AG04449 (cell line): ENCODE measurements around the gene EIF2AK2.

ENCODE experiments used
- CTCF ChIA-PET: fragments of 350-600 bp; formaldehyde crosslinking; extraction: SDS; loops from one replicate; lab custom pipeline; 2021; ENCODE audit warnings: antibody characterized with exemption; lab: Yijun Ruan, JAX
- POLR2A ChIA-PET: fragments of 400-600, 350-600 bp; formaldehyde crosslinking; extraction: SDS; loops from one replicate; lab custom pipeline; 2020; ENCODE audit warnings: antibody characterized with exemption, inconsistent platforms; lab: Yijun Ruan, JAX
- DNase-seq: peaks from one replicate; pipeline ENCODE4 v3.0.0-alpha.2; 2010; ENCODE audit warnings: low read depth, low spot score
- H3K4me3 ChIP-seq: 2 replicates; pipeline ENCODE4 v1.5.1; 2011; ENCODE audit warnings: low read depth, mild to moderate bottlenecking, control low read depth, low read length
- TF ChIP-seq, protein P1 (sequence below): IDR thresholded peaks from one replicate; pipeline ENCODE4 v1.5.1; 2011; ENCODE audit warnings: mild to moderate bottlenecking, moderate library complexity, low read length, control low read depth, inconsistent platforms; ENCODE audit not compliant: insufficient read depth; ENCODE audit errors: missing control alignments

The EIF2AK2 gene

DNA sequence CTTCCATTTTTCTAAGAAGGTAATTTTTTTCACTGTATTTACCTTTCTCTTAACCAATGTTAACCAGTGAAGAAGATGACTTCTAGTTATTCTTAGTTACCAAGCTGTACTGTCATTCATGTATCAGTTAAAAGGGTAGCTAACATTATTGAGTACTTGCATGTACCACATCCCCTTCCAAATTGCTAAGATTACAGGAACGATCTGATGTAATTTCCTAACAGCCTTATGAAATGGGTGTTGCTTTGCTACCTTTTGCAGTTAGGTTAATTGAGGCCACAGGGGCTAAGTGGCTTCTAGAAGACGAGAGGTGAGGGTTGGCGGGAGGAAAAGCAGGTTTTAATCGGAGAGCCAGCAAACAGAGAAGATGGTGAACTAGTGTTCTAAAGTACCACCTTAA lies 33.5 kb upstream of the EIF2AK2 start:
- TF ChIP-seq, protein P1, sequence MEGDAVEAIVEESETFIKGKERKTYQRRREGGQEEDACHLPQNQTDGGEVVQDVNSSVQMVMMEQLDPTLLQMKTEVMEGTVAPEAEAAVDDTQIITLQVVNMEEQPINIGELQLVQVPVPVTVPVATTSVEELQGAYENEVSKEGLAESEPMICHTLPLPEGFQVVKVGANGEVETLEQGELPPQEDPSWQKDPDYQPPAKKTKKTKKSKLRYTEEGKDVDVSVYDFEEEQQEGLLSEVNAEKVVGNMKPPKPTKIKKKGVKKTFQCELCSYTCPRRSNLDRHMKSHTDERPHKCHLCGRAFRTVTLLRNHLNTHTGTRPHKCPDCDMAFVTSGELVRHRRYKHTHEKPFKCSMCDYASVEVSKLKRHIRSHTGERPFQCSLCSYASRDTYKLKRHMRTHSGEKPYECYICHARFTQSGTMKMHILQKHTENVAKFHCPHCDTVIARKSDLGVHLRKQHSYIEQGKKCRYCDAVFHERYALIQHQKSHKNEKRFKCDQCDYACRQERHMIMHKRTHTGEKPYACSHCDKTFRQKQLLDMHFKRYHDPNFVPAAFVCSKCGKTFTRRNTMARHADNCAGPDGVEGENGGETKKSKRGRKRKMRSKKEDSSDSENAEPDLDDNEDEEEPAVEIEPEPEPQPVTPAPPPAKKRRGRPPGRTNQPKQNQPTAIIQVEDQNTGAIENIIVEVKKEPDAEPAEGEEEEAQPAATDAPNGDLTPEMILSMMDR: no peak
- ChIA-PET CTCF (interaction anchor here (0.8 to 2.0 kb wide), 6 partner anchors 12 to 33 kb away, joined by 3 to 15 read pairs (median 4); partner anchors contain the start of gene EIF2AK2), POLR2A (interaction anchor here (1.0 kb wide), 1 partner anchor 23 kb away, joined by 3 read pairs; no protein-coding TSS in a partner anchor)
- H3K4me3 ChIP-seq: no peak overlapping the region
- no peak for DNase-seq

DNA sequence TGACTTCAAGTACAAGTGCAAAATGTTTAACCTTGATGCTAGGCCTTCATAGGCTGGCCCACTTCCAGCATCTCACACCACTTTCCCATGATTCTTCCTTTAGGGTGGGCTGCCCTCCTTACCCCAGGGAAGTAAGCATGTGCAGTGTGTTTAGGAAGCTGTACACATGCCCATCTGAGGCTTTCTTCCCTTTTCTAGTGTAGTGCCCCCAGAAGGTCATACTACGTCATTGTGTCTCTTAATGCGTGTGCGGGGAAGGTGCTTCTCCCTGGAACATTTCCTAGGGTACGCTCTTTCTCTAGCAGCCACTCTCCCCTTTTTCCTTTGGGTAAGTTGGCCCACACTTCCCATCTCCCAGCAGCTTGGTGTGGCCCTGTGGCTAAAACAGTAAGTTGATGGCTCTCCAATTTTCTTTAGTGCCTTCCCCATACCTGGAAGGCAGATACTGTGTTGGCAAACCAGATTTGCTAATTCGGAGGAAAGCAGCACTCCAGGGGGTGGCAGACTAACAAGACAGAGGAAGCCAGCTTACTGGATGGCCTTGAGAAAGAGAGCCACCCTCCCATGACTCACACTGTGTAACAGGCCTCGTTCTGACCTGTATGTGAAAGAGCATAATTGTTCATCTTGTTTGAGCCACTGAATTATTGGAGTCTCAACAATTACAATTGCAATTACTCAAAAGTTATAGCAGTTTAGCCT lies 32.8 kb upstream of the EIF2AK2 start:
- DNase-seq: peak; percentile 75
- CTCF ChIA-PET: interaction anchor here (0.8 to 2.0 kb wide), 6 partner anchors 12 to 32 kb away, joined by 3 to 15 read pairs (median 4); partner anchors contain the start of gene EIF2AK2
- no peak overlapping the region for H3K4me3 ChIP-seq
- TF ChIP-seq, protein P1: no peak
- POLR2A ChIA-PET: interaction anchor here (1.0 kb wide), 1 partner anchor 22 kb away, joined by 3 read pairs; no protein-coding TSS in a partner anchor

DNA sequence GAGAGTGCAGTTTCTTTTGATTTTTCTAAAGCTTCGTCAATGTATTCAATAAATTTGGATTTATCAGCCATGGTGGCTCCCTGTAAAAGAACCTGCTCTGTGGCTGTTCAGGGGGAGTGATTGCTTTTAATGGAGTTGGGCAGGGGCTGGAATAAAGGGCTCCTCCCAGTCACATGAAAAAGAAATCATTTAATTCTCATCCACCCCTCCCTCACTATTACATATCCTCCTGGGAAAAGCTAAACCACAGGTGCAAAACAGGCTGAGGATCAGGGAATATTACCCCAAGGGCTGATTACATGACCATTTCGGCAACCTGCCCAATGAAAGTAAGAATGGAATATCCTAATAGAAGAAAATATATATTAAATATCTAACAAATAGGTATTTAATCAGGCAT lies 31.8 kb upstream of the EIF2AK2 start, which contains the start of gene SULT6B1:
TSS of gene SULT6B1 (minus strand) at position 101 of the 400 bp plus-strand sequence. CDS start at position 71, 30 bp downstream.
- no peak for DNase-seq
- no peak within 1 kb of the TSS for H3K4me3 ChIP-seq
- ChIA-PET POLR2A (no interaction called here), CTCF (interaction anchor here (1.6 to 2.0 kb wide), 2 partner anchors 11 to 20 kb away, joined by 5 to 15 read pairs; no protein-coding TSS in a partner anchor)
- TF ChIP-seq, protein P1: no peak

DNA sequence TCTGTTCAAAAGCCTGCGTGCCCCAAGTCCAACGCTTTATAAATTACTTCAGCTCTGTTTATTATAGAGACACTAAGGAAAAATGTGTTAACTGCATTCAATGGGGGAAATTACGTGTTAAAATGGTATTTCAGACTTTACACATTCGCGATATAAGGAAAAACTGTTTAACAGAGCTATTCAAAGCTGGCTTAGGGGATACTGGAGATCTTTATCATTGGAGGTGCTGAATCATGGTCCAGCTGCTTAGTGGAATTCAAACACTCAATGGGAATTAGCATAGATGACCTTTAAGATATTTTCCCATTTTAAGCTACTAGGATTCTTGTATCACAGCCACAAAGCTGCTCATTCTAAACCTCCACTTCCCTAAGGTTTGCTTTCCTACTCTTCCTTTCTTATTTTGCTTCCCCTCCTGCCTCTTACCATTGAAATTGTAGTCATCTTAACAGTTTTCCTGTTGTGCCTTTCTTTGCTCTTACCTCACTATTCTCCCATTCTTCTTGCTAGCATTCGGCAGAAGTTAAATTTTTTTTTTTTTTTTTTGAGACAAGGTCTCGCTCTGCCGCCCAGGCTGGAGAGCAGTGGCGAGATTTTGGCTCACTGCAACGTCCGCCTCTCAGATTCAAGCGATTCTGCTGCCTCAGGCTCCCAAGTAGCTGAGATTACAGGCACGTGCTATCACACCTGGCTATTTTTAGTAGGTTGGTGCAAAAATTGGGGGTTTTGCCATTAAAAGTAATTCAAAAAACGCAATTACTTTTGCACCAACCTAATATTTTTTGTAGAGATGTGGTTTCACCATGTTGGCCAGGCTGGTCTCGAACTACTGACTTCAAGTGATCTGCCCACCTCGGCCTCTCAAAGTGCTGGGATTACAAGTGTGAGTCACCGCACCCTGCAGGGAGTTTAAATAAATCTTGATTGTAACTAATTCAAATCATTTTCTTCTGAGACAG lies 25.2 kb upstream of the EIF2AK2 start:
- CTCF ChIA-PET: interaction anchor here (4.8 kb wide), 1 partner anchor 13 kb away, joined by 54 read pairs; no protein-coding TSS in a partner anchor
- POLR2A ChIA-PET: interaction anchor here (0.9 kb wide), 1 partner anchor 25 kb away, joined by 4 read pairs; the partner anchor contains the start of gene EIF2AK2
- peak; percentile 38 for DNase-seq
- TF ChIP-seq, protein P1: no peak
- no peak overlapping the region for H3K4me3 ChIP-seq

DNA sequence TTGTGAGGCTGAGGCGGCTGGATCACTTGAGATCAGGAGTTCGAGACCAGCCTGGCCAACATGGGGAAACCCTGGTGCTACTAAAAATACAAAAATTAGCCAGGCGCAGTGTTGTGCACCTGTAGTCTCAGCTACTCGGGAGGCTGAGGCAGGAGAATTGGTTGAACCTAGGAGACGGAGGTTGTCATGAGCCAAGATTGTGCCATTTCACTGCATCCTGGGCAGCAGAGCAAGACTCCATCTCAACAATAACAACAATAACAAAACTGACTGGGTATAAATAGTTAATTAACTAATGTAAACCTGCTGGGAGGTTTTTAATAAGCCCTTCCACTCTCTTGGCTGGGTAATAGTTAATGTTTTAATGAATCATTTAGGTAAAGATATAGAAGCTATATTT lies 23.9 kb upstream of the EIF2AK2 start:
- ChIA-PET CTCF (interaction anchor here (4.8 kb wide), 1 partner anchor 12 kb away, joined by 54 read pairs; no protein-coding TSS in a partner anchor), POLR2A (no interaction called here)
- TF ChIP-seq, protein P1: no peak
- no peak for DNase-seq
- no peak overlapping the region for H3K4me3 ChIP-seq
